RWPE2 (cell line): ENCODE measurements around the gene GNAO1.
A peak's percentile ranks its signal among the peaks of the same experiment; 100 is the strongest.

Experiments used
- ATAC-seq: fragments of 200-7000 bp; cut with Tn5 transposase; 3 replicates; pipeline ENCODE4 v1.9.1; 2021; ENCODE audit warnings: low read depth
- DNase-seq: peaks from one replicate; pipeline ENCODE4 v3.0.0-alpha.2; 2020; ENCODE audit warnings: low spot score
- H3K27ac ChIP-seq: fragments of 450-650 bp; 2 replicates; pipeline ENCODE4 v1.5.1; 2017; ENCODE audit warnings: mild to moderate bottlenecking; ENCODE audit not compliant: poor library complexity, severe bottlenecking
- H3K27me3 ChIP-seq: fragments of 250-450 bp; sonication (Bioruptor Pico); 2 replicates; pipeline ENCODE4 v1.5.1; 2021; ENCODE audit warnings: mild to moderate bottlenecking, moderate library complexity; ENCODE audit not compliant: insufficient read depth, poor library complexity, severe bottlenecking
- H3K36me3 ChIP-seq: fragments of 250-450 bp; sonication (Bioruptor Pico); 2 replicates; pipeline ENCODE4 v1.5.1; 2020; ENCODE audit warnings: low read depth, mild to moderate bottlenecking, moderate library complexity
- H3K4me1 ChIP-seq: fragments of 250-450 bp; sonication (Bioruptor Pico); 2 replicates; pipeline ENCODE4 v1.5.1; 2021; ENCODE audit warnings: mild to moderate bottlenecking, moderate library complexity; ENCODE audit not compliant: insufficient read depth, poor library complexity, severe bottlenecking
- H3K4me3 ChIP-seq: fragments of 250-450 bp; sonication (Bioruptor Pico); 2 replicates; pipeline ENCODE4 v1.5.1; 2021; ENCODE audit warnings: mild to moderate bottlenecking, moderate library complexity; ENCODE audit not compliant: severe bottlenecking
- H3K9me3 ChIP-seq: fragments of 250-450 bp; sonication (Bioruptor Pico); 2 replicates; pipeline ENCODE4 v1.5.1; 2021; ENCODE audit warnings: mild to moderate bottlenecking, moderate library complexity; ENCODE audit not compliant: severe bottlenecking
- CTCF ChIP-seq: fragments of 450-650 bp; IDR thresholded peaks from one replicate; pipeline ENCODE4 v1.5.1; 2017; ENCODE audit warnings: mild to moderate bottlenecking, moderate library complexity; ENCODE audit not compliant: poor library complexity, severe bottlenecking

The GNAO1 gene

GRCh38 chr16:56288019-56288418, 96.7 kb downstream of the GNAO1 start:
- no peak for DNase-seq
- Histone ChIP-seq H3K36me3 (no peaks in the 10 kb centered on the region), H3K9me3 (no peaks in the 10 kb centered on the region), H3K4me3 (no peak overlapping the region), H3K27me3 (peaks cover 2% of the 10 kb centered on the region), H3K4me1 (no peaks in the 10 kb centered on the region), H3K27ac (no peak overlapping the region)
- no peak for TF ChIP-seq CTCF
- no peak for ATAC-seq

GRCh38 chr16:56289416-56289815, 98.1 kb downstream of the GNAO1 start:
- no peaks in the 10 kb centered on the region for H3K9me3 ChIP-seq
- no peaks in the 10 kb centered on the region for H3K4me1 ChIP-seq
- H3K4me3 ChIP-seq: no peak overlapping the region
- H3K27me3 ChIP-seq: peaks cover 2% of the 10 kb centered on the region
- no peak for TF ChIP-seq CTCF
- DNase-seq (no peak), ATAC-seq (no peak)
- H3K27ac ChIP-seq: no peak overlapping the region
- no peaks in the 10 kb centered on the region for H3K36me3 ChIP-seq

GRCh38 chr16:56289862-56290261, 98.6 kb downstream of the GNAO1 start:
- no peak for ATAC-seq
- H3K9me3 ChIP-seq: no peaks in the 10 kb centered on the region
- H3K36me3 ChIP-seq: no peaks in the 10 kb centered on the region
- no peak for DNase-seq
- H3K4me3 ChIP-seq: no peak overlapping the region
- no peak overlapping the region for H3K27ac ChIP-seq
- peaks cover 2% of the 10 kb centered on the region for H3K27me3 ChIP-seq
- H3K4me1 ChIP-seq: no peaks in the 10 kb centered on the region
- no peak for TF ChIP-seq CTCF

GRCh38 chr16:56294014-56294413, 102.7 kb downstream of the GNAO1 start:
- no peaks in the 10 kb centered on the region for H3K9me3 ChIP-seq
- peaks cover 2% of the 10 kb centered on the region for H3K27me3 ChIP-seq
- H3K4me1 ChIP-seq: no peaks in the 10 kb centered on the region
- ATAC-seq: no peak
- no peaks in the 10 kb centered on the region for H3K36me3 ChIP-seq
- H3K27ac ChIP-seq: no peak overlapping the region
- H3K4me3 ChIP-seq: no peak overlapping the region
- no peak for TF ChIP-seq CTCF
- DNase-seq: no peak

GRCh38 chr16:56294579-56294978, 103.3 kb downstream of the GNAO1 start:
- H3K36me3 ChIP-seq: no peaks in the 10 kb centered on the region
- H3K27ac ChIP-seq: no peak overlapping the region
- ATAC-seq (peak; percentile 59; the same call in 2 of the 3 replicates), DNase-seq (no peak)
- TF ChIP-seq CTCF: no peak
- no peak overlapping the region for H3K4me3 ChIP-seq
- H3K4me1 ChIP-seq: no peaks in the 10 kb centered on the region
- peaks cover 2% of the 10 kb centered on the region for H3K27me3 ChIP-seq
- no peaks in the 10 kb centered on the region for H3K9me3 ChIP-seq
